ENCODE data around the gene PPP1R12C.

The PPP1R12C gene

GRCh38 chr19:55088543-55089341 lies 28.7 kb downstream of the PPP1R12C start:
- DNase-seq, result peak; percentile 25

- DNase-seq, result peak; percentile 18
Observed at GRCh38 chr19:55088021-55088451, 29.4 kb downstream of the PPP1R12C start.

- DNase-seq, result no peak
Observed at GRCh38 chr19:55087542-55087901, 29.9 kb downstream of the PPP1R12C start.

DNA sequence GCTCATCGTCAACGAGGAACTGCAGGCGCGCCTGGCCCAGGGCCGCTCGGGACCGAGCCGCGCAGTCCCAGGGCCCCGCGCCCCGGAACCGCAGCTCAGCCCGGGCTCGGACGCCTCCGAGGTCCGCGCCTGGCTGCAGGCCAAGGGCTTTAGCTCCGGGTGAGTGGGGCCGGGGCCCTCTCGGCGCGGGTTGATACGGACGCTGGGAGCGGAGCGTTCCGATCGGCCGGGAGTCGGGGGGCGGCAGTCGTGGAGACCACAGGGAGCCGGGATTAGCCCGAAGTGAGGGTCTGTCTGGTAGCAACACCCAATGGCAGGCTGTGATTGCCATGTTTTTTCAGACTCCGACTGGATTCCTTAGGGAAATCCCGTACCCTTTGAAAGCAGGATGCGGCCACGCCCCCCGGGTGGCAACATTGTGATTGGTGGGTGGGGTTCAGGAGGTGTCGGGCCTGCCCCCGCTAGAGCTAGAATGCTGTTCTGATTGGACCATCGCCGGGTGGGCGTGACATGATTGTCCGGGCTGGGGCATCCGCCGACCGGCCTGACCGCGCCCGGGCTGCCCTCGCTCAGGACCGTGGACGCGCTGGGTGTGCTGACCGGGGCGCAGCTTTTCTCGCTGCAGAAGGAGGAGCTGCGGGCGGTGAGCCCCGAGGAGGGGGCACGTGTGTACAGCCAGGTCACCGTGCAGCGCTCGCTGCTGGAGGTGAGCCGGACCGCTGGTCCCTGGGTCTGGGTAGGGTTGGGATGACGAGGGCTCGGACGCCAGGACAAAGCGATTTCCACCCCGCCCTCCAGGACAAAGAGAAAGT lies 30.5 kb downstream of the PPP1R12C start:
- DNase-seq, result peak; percentile 91

- no peak for DNase-seq
Observed at GRCh38 chr19:55085923-55086715, 31.3 kb downstream of the PPP1R12C start.

DNA sequence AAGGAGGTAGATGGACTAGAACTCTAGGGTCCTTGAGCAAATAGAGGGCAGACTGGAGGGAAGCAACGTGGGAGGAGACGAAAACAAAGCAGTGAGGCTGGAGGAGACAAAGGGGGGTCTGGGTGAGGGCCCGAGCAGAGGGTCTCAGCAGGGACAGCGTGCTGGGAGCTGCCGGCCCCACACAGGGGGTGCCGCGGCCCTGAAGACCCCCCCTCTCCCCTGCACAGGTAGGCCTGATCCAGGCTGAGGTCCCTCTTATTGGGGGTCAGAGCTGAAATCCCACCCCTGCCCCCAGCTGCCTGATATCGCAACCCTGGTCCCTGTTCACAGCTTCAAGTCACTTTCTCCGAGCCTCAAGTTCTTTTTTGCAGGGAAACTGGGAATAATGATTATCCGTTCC lies 33.0 kb downstream of the PPP1R12C start:
- no peak for DNase-seq

GRCh38 chr19:55083004-55083850 lies 34.2 kb downstream of the PPP1R12C start:
- no peak for DNase-seq

GRCh38 chr19:55082020-55082851 lies 35.2 kb downstream of the PPP1R12C start:
- no peak for DNase-seq

DNA sequence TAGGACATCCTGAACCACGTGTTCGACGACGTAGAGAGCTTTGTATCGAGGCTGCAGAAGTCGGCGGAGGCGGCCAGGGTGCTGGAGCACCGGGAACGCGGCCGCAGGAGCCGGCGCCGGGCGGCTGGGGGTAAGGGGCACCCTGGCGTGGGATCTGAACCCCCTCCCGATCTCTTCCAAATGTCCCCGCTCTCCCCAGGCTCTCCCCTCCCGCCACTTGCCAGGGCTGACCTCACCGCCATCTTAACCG lies 35.7 kb downstream of the PPP1R12C start:
- no peak for DNase-seq

- peak; percentile 55 for DNase-seq
Observed at GRCh38 chr19:55080968-55081769, 36.3 kb downstream of the PPP1R12C start.

GRCh38 chr19:55080121-55080967 lies 37.1 kb downstream of the PPP1R12C start:
- peak; percentile 84 for DNase-seq

DNA sequence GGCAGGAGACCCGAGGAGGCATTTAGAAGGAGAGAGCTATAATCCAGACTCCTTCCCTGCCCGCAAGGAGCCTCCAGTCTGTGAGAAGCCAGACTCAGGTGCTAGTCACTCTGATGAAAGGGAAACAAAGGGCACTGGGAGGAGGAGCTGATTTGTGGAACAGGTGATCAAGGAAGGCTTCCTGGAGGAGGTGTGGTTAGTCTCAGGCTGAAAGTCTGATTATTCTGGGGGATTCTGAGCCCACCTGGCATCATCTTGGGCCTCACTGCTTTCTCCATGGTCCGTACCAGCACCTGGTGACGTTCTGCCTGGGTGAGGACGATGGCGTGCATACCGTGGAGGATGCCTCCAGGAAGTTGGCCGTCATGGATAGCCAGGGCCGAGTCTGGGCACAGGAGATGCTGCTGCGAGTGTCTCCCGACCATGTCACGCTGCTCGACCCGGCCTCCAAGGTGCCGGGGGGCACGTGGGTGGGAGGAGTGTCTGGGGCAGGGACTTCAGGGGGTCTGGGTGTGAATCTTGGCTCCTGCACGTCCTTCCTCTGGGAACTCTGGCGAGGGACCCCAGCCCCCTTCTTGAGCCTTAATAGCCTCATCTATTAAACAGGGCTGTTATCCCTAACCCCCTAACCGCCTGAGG lies 37.9 kb downstream of the PPP1R12C start:
- DNase-seq, result no peak

GRCh38 chr19:55078996-55079395 lies 38.4 kb downstream of the PPP1R12C start:
- no peak for DNase-seq

- no peak for DNase-seq
Observed at GRCh38 chr19:55077106-55077505, 40.3 kb downstream of the PPP1R12C start.

GRCh38 chr19:55076321-55076720 lies 41.1 kb downstream of the PPP1R12C start:
- DNase-seq, result no peak

DNA sequence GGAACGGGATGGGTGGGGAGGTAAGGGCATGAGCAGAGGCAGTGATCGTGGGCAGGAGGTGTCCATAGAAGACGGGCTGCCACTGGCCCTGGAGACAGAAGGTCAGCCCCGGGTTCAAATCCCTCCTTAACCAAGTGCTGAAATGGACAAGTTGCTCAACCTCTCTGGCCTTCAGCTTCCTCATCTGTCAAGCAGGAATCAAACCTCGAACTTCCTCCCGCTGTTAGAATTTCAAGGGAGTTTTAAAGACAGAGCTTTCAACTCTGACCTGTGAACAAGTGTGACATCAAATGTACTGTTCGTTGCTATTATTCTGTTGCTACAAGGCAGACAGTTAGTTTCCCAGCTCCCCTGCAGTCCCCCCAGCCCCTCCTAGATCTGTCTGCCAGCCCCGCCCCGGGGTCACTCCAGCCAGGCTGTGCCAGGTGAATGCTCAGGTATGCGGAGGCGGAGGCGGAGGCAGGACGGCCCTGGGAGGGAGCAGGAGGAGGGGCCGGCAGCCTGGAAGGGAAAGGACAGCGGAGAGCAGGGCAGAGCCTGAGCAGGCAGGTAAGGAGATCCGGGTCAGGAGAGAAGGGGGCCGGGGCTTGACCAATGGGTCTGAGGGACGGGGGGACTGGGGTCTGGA lies 42.0 kb downstream of the PPP1R12C start, which contains the start of gene EPS8L1:
EPS8L1 (plus strand) TSS at position 499 of the 628 bp plus-strand sequence. CDS start 576 bp downstream, outside the sequence.
- DNase-seq, result no peak

GRCh38 chr19:55071913-55072312 lies 45.5 kb downstream of the PPP1R12C start:
- DNase-seq, result no peak

GRCh38 chr19:55071129-55071502 lies 46.3 kb downstream of the PPP1R12C start:
- DNase-seq, result no peak
